Vagina (tissue), 2 donors: ENCODE data around the gene TLNRD1. TPM values are rescaled to one million over a fixed set of nuclear protein-coding genes. Genes with fewer than 3 reads are reported as not detected.

Experiments used
- DNase-seq, 2 donors: peaks; one replicate each; pipeline ENCODE4 v3.0.0-alpha.2; 2017; ENCODE audit errors: extremely low spot score in 2 of 2
- H3K27ac ChIP-seq: fragments of 200-600 bp; sonication (generic); one replicate; pipeline ENCODE4 v1.5.1; 2019
- H3K27me3 ChIP-seq: fragments of 200-600 bp; sonication (generic); one replicate; pipeline ENCODE4 v1.5.1; 2019
- H3K36me3 ChIP-seq, 2 donors: fragments of 200-600 bp; sonication (generic); one replicate each; pipeline ENCODE4 v1.5.1; 2017 to 2019
- H3K4me1 ChIP-seq: fragments of 200-600 bp; sonication (generic); one replicate; pipeline ENCODE4 v1.5.1; 2019
- H3K4me3 ChIP-seq, 2 donors: fragments of 200-600 bp; sonication (generic); 1 replicate in 1 of 2; 2 replicates in 1 of 2; pipeline ENCODE4 v1.5.1; 2016 to 2019
- H3K9me3 ChIP-seq: fragments of 200-600 bp; sonication (generic); one replicate; pipeline ENCODE4 v1.5.1; 2019
- POLR2A ChIP-seq, 2 donors: fragments of 450-650 bp; IDR thresholded peaks; one replicate each; pipeline ENCODE4 v1.6.1; 2017; ENCODE audit warnings: antibody characterized with exemption in 2 of 2, mild to moderate bottlenecking in 2 of 2, moderate library complexity in 2 of 2
- POLR2AphosphoS5 ChIP-seq, 2 donors: sonication (generic); formaldehyde crosslinking; IDR thresholded peaks; one replicate each; pipeline ENCODE4 v1.9.0; 2017; ENCODE audit warnings: antibody characterized with exemption in 2 of 2, mild to moderate bottlenecking in 2 of 2, low read depth in 1 of 2; ENCODE audit not compliant: insufficient read depth in 1 of 2
- intact Hi-C: fragments of 100-400 bp; cut with DNase I; formaldehyde crosslinking; loops from one replicate; pipeline ENCODE4 v1.15.1; 2023
- total RNA-seq: library from RNA; depleted of rRNA; stranded (reverse); fragments of >200 nt; gene quantifications from one replicate; pipeline ENCODE4 v1.2.3, GENCODE V29; 2016
- TF ChIP-seq, protein P1 (sequence below), 3 experiments: fragments of 450-650 bp in 2 of 3; fragments of 200-600 bp in 1 of 3; sonication (generic) in 1 of 3; IDR thresholded peaks; one replicate each; pipeline ENCODE4 v1.5.1; 2017 to 2019; ENCODE audit warnings: antibody characterized with exemption in 3 of 3, mild to moderate bottlenecking in 2 of 3, moderate library complexity in 2 of 3

The TLNRD1 gene
- total RNA-seq, 1 donor from 2014 or later, result 28.0 TPM

DNA sequence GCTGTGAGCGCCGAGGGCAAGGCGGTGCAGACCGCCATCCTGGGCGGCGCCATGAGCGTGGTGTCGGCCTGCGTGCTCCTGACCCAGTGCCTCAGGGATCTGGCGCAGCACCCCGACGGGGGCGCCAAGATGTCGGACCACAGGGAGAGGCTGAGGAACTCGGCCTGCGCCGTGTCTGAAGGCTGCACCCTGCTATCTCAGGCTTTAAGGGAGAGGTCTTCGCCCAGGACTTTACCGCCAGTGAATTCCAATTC is 2.3 kb downstream of the TLNRD1 start:
- no peak for TF ChIP-seq POLR2A (IDR thresholded peaks at IDR 0.05)
- TF ChIP-seq POLR2AphosphoS5 (IDR thresholded peaks at IDR 0.05; ENCODE audit: insufficient read depth in 1 of 2, low read depth in 1 of 2), result no peak
- TF ChIP-seq, protein P1, sequence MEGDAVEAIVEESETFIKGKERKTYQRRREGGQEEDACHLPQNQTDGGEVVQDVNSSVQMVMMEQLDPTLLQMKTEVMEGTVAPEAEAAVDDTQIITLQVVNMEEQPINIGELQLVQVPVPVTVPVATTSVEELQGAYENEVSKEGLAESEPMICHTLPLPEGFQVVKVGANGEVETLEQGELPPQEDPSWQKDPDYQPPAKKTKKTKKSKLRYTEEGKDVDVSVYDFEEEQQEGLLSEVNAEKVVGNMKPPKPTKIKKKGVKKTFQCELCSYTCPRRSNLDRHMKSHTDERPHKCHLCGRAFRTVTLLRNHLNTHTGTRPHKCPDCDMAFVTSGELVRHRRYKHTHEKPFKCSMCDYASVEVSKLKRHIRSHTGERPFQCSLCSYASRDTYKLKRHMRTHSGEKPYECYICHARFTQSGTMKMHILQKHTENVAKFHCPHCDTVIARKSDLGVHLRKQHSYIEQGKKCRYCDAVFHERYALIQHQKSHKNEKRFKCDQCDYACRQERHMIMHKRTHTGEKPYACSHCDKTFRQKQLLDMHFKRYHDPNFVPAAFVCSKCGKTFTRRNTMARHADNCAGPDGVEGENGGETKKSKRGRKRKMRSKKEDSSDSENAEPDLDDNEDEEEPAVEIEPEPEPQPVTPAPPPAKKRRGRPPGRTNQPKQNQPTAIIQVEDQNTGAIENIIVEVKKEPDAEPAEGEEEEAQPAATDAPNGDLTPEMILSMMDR (IDR thresholded peaks at IDR 0.05), result no peak
- Histone ChIP-seq H3K36me3 (peaks cover 0 to 17% of the 10 kb centered on the region in 2 donors), H3K27ac (no peak overlapping the region), H3K9me3 (no peaks in the 10 kb centered on the region), H3K4me1 (peaks cover 51% of the 10 kb centered on the region), H3K4me3 (peak overlapping the region; percentile 82 to 96), H3K27me3 (no peaks in the 10 kb centered on the region)
- no peak for DNase-seq
- intact Hi-C loops, result no loop called here

DNA sequence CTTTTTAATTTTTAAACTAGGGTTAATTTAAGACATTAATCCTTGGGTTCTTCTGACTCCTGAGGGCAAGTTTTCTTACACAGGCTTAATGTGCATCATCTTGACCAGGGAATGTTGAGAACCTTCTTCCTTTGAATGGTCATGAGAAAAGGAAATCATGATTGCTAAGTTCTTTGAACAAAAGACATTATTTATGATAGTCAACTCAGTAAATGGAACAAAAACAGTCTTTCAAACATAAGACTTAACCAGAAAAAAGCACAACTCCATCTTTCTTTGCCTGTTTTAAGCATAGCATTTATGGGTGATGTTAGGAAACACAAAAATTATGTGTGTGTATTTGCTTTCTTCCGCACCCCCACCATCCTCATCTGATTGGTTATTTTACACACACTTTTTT is 5.4 kb downstream of the TLNRD1 start:
- TF ChIP-seq POLR2AphosphoS5 (IDR thresholded peaks at IDR 0.05; ENCODE audit: insufficient read depth in 1 of 2, low read depth in 1 of 2) (no peak), POLR2A (IDR thresholded peaks at IDR 0.05) (no peak)
- TF ChIP-seq, protein P1 (IDR thresholded peaks at IDR 0.05), result no peak
- intact Hi-C loops, result no loop called here
- Histone ChIP-seq H3K27ac (no peak overlapping the region), H3K4me1 (peaks cover 50% of the 10 kb centered on the region), H3K36me3 (peaks cover 0 to 17% of the 10 kb centered on the region in 2 donors), H3K4me3 (no peak overlapping the region), H3K9me3 (no peaks in the 10 kb centered on the region), H3K27me3 (no peaks in the 10 kb centered on the region)
- DNase-seq, result no peak

DNA sequence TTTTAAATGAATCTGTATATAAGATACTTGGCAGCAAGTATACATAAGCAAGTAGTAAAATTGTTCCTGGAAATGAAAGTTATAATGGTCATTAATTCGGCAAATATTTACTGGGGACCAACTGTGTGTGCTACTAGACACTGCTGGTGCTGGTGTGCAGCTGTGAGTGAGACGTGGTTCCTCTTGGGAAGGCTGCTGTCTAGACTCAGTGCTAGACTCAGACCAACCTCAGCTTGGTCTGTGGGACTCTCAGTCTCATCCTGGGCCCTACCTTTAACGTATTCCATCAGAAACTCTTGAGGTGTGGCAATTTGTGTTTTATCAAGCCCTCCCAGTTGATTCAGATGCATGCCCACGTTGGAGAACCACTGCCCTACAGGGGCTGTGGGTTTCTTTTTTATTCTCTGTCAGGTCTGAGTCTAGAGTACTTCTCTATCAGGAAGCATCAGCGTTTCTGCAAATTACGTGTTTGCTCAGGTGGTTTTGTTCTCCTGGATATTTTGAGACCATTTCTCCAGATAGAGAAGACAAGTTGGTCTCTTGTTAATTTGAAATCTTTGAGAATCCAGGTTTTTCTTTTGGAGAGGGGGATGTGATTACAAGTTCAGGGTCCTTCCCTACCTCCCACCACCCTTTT is 6.8 kb downstream of the TLNRD1 start:
- no peaks in the 10 kb centered on the region for H3K27me3 ChIP-seq
- H3K36me3 ChIP-seq, result peaks cover 0 to 14% of the 10 kb centered on the region in 2 donors
- H3K27ac ChIP-seq, result no peak overlapping the region
- H3K4me1 ChIP-seq, result peaks cover 46% of the 10 kb centered on the region
- no peak for DNase-seq
- H3K4me3 ChIP-seq, result no peak overlapping the region
- intact Hi-C loops, result no loop called here
- no peaks in the 10 kb centered on the region for H3K9me3 ChIP-seq
- TF ChIP-seq POLR2AphosphoS5 (IDR thresholded peaks at IDR 0.05; ENCODE audit: insufficient read depth in 1 of 2, low read depth in 1 of 2) (no peak), POLR2A (IDR thresholded peaks at IDR 0.05) (no peak)
- TF ChIP-seq, protein P1 (IDR thresholded peaks at IDR 0.05), result no peak

DNA sequence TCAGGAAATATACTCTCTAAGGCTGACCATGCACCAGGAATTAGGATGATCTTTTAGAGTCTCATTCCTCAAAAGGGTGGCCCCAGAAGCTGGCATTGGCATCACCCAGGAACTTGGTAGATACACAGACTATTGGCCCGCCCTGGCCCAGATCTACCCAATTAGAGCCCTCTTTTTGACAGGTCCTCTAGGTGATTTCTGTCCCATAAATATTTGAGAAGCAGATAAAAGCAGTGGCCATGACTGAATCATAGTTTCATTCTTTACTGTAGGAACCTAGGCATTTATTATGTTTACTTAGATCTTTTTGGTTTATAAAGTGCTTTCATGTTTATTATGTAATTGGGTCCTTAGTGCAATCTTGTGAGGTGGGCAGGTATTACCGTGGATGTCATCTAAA is 7.6 kb downstream of the TLNRD1 start:
- intact Hi-C loops, result no loop called here
- H3K4me1 ChIP-seq, result peaks cover 38% of the 10 kb centered on the region
- DNase-seq, result no peak
- no peak overlapping the region for H3K27ac ChIP-seq
- peaks cover 0 to 7% of the 10 kb centered on the region in 2 donors for H3K36me3 ChIP-seq
- H3K4me3 ChIP-seq, result no peak overlapping the region
- no peaks in the 10 kb centered on the region for H3K27me3 ChIP-seq
- H3K9me3 ChIP-seq, result no peaks in the 10 kb centered on the region
- no peak for TF ChIP-seq POLR2A (IDR thresholded peaks at IDR 0.05)
- TF ChIP-seq, protein P1 (IDR thresholded peaks at IDR 0.05), result no peak
- no peak for TF ChIP-seq POLR2AphosphoS5 (IDR thresholded peaks at IDR 0.05; ENCODE audit: insufficient read depth in 1 of 2, low read depth in 1 of 2)

DNA sequence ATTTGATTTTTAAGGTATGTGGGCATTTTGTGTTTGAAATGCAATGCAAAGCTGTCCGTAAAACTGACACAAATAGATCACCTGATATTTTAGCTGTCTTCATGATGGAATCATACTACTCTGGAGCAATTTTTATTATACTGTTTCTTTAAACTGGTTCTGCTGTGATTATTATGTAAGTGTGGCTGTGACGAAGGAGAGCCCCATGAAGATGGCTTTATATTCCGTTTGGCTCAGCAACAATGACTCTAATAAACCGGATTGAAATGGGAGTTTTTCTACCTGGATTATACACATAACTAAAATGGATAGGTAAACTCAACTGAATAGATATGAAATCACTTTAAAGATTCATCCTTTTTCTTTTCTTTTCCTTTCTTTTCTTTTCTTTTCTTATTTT is 9.4 kb downstream of the TLNRD1 start:
- no peak overlapping the region for H3K4me3 ChIP-seq
- DNase-seq, result no peak
- H3K27ac ChIP-seq, result no peak overlapping the region
- no peaks in the 10 kb centered on the region for H3K27me3 ChIP-seq
- H3K9me3 ChIP-seq, result no peaks in the 10 kb centered on the region
- TF ChIP-seq, protein P1 (IDR thresholded peaks at IDR 0.05), result no peak
- TF ChIP-seq POLR2A (IDR thresholded peaks at IDR 0.05), result no peak
- TF ChIP-seq POLR2AphosphoS5 (IDR thresholded peaks at IDR 0.05; ENCODE audit: insufficient read depth in 1 of 2, low read depth in 1 of 2), result no peak
- intact Hi-C loops, result no loop called here
- no peaks in the 10 kb centered on the region for H3K36me3 ChIP-seq
- H3K4me1 ChIP-seq, result peaks cover 25% of the 10 kb centered on the region
